Activated CD4-positive, alpha-beta T cell treated with anti-CD3 and anti-CD28 coated beads, Interleukin-2, amount 10 ng/mL, durations not matched to agents 7 days and 5 days (primary cell): ENCODE results near the gene CRB2. TPM values are rescaled to one million over a fixed set of nuclear protein-coding genes. Genes with fewer than 3 reads are reported as not detected.

Source experiments
- CTCF ChIA-PET: fragments of 350-600 bp; sonication (Branson Sonifier 250); formaldehyde crosslinking; loops from one replicate; lab custom pipeline; 2021; ENCODE audit warnings: antibody characterized with exemption; lab: Charles Lee
- POLR2A ChIA-PET: fragments of 350-600 bp; sonication (Branson Sonifier 250); formaldehyde crosslinking; loops from one replicate; lab custom pipeline; 2021; ENCODE audit warnings: antibody characterized with exemption; lab: Charles Lee
- DNase-seq: peaks from one replicate; pipeline ENCODE4 v3.0.0-alpha.2; 2020
- H3K27ac Mint-ChIP-seq: one replicate; pipeline ENCODE4 v1.8.0; 2021; ENCODE audit warnings: mild to moderate bottlenecking, moderate library complexity, mixed read lengths
- H3K27me3 Mint-ChIP-seq: one replicate; pipeline ENCODE4 v1.8.0; 2021; ENCODE audit warnings: mixed read lengths
- H3K36me3 Mint-ChIP-seq: one replicate; pipeline ENCODE4 v1.8.0; 2021; ENCODE audit warnings: low read depth, mixed read lengths
- H3K4me1 Mint-ChIP-seq: one replicate; pipeline ENCODE4 v1.8.0; 2021; ENCODE audit warnings: mixed read lengths
- H3K4me3 Mint-ChIP-seq: one replicate; pipeline ENCODE4 v1.8.0; 2021; ENCODE audit warnings: mild to moderate bottlenecking, moderate library complexity, mixed read lengths
- H3K9me3 Mint-ChIP-seq: one replicate; pipeline ENCODE4 v1.8.0; 2021; ENCODE audit warnings: mixed read lengths
- total RNA-seq, 2 experiments: library from RNA; stranded (reverse); gene quantifications; one replicate each; pipeline ENCODE4 v1.2.3, GENCODE V29; 2021

CRB2 gene
- total RNA-seq, 2 experiments from 2014 or later, result not detected

- H3K36me3 Mint-ChIP-seq, result no peaks in the 10 kb centered on the region
- H3K9me3 Mint-ChIP-seq, result no peaks in the 10 kb centered on the region
- no peak overlapping the region for H3K27ac Mint-ChIP-seq
- no peaks in the 10 kb centered on the region for H3K27me3 Mint-ChIP-seq
- no peaks in the 10 kb centered on the region for H3K4me1 Mint-ChIP-seq
- peak; percentile 14 for DNase-seq
- H3K4me3 Mint-ChIP-seq, result no peak overlapping the region
- POLR2A ChIA-PET, result no interaction called here
- CTCF ChIA-PET, result interaction anchor here (1.4 kb wide), 1 partner anchor 12 kb away, joined by 4 read pairs; no protein-coding TSS in a partner anchor
These were observed 43.9 kb downstream of the CRB2 start for GRCh38 chr9:123399803-123400378.

- no peak for DNase-seq
- Mint-ChIP-seq H3K9me3 (no peaks in the 10 kb centered on the region), H3K4me3 (no peak overlapping the region), H3K27me3 (no peaks in the 10 kb centered on the region), H3K36me3 (no peaks in the 10 kb centered on the region), H3K4me1 (no peaks in the 10 kb centered on the region), H3K27ac (no peak overlapping the region)
- ChIA-PET CTCF (interaction anchor here (0.6 kb wide), 1 partner anchor 62 kb away, joined by 3 read pairs; no protein-coding TSS in a partner anchor), POLR2A (no interaction called here)
These were observed 45.0 kb downstream of the CRB2 start for GRCh38 chr9:123400926-123401503.

DNA sequence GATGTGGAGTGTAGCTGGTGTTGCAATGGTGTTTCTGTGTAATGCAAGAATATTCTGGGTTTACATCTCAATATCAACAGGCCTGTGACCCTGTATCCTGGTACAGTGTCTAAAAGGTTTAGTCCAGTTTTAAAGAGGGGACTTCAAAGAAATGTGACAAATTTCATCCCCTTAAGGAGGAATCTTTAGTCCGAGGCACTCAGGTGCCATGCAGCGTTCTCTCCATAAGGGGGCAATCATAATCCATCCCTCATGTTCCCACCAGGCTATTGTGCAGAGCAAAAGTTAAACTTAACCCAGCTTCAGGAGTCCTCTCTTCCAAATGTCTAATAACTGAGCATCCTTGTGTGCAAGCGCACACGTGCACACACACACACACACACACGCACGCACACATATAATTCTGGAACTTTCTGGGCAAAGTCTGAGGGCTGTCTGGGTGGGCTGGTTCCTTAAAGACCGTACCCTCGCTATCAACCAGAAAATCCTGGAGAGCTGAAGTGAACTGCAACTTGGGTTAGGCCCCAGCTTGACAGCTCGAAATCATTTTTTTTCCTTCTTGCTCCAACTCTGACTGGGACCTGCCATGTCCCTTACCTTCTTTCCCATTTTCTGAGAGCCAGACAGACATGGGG is 46.0 kb downstream of the CRB2 start:
- Mint-ChIP-seq H3K27ac (no peak overlapping the region), H3K4me3 (no peak overlapping the region), H3K9me3 (no peaks in the 10 kb centered on the region), H3K27me3 (no peaks in the 10 kb centered on the region), H3K4me1 (no peaks in the 10 kb centered on the region), H3K36me3 (no peaks in the 10 kb centered on the region)
- ChIA-PET CTCF (interaction anchor here (0.6 kb wide), 1 partner anchor 61 kb away, joined by 3 read pairs; no protein-coding TSS in a partner anchor), POLR2A (no interaction called here)
- DNase-seq, result peak; percentile 13

GRCh38 chr9:123402981-123403509 is 47.0 kb downstream of the CRB2 start:
- ChIA-PET POLR2A (no interaction called here), CTCF (interaction anchor here (0.7 kb wide), 1 partner anchor 18 kb away, joined by 3 read pairs; no protein-coding TSS in a partner anchor)
- no peak overlapping the region for H3K4me3 Mint-ChIP-seq
- no peaks in the 10 kb centered on the region for H3K36me3 Mint-ChIP-seq
- H3K9me3 Mint-ChIP-seq, result no peaks in the 10 kb centered on the region
- no peak for DNase-seq
- H3K4me1 Mint-ChIP-seq, result no peaks in the 10 kb centered on the region
- no peak overlapping the region for H3K27ac Mint-ChIP-seq
- no peaks in the 10 kb centered on the region for H3K27me3 Mint-ChIP-seq

DNA sequence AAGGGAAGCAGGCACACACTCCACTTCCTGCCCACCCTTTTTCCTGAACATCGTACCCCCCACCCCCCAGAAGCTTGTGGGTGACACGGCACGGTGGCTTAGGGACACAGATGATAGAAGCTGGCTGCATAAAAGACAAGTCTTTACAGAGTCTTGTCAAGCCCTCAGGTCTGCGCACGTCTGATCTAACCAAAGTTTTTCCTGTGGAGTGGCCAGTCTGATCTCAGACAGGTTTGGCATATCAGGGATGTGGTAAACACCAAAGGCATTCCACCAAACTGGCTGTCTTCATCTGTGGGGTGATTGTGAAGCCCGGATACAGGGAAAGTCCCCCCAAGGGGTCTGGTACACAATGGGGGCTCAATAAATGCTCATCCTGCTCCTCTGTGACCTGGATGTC is 50.0 kb downstream of the CRB2 start:
- H3K4me1 Mint-ChIP-seq, result no peaks in the 10 kb centered on the region
- H3K4me3 Mint-ChIP-seq, result no peak overlapping the region
- POLR2A ChIA-PET, result no interaction called here
- CTCF ChIA-PET, result interaction anchor here (0.6 kb wide), 1 partner anchor 32 kb away, joined by 3 read pairs; no protein-coding TSS in a partner anchor
- no peak for DNase-seq
- no peaks in the 10 kb centered on the region for H3K36me3 Mint-ChIP-seq
- H3K27ac Mint-ChIP-seq, result no peak overlapping the region
- no peaks in the 10 kb centered on the region for H3K27me3 Mint-ChIP-seq
- no peaks in the 10 kb centered on the region for H3K9me3 Mint-ChIP-seq

DNA sequence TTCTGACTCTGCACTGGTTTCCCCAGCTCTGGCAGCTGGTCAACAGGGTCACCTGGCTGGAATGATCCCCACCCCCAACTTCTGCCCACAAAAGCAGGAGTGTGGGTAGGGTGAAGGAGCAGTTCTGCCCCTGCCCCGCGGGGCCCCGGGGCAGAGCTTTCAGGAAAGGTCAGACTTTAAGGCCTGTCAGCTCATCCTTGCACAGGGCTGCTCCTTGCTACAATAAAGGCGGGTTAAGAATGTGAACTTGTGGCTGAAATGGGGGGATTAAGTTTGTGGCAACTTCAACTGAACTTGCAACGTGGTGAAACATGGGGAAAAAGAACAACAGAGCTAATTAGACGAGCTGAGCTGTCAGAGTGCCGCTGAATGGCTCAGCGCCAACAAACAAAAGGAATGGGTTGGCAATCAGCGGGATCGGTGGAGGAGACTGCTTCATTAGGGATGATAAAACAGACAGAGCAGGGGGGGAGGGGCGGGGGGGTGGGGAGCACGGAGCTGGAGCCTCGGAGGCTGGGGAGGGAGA is 50.8 kb downstream of the CRB2 start:
- Mint-ChIP-seq H3K27ac (peak overlapping the region; percentile 65), H3K4me1 (no peaks in the 10 kb centered on the region), H3K36me3 (no peaks in the 10 kb centered on the region), H3K27me3 (no peaks in the 10 kb centered on the region), H3K9me3 (no peaks in the 10 kb centered on the region), H3K4me3 (no peak overlapping the region)
- DNase-seq, result no peak
- CTCF ChIA-PET, result no interaction called here
- POLR2A ChIA-PET, result no interaction called here

DNA sequence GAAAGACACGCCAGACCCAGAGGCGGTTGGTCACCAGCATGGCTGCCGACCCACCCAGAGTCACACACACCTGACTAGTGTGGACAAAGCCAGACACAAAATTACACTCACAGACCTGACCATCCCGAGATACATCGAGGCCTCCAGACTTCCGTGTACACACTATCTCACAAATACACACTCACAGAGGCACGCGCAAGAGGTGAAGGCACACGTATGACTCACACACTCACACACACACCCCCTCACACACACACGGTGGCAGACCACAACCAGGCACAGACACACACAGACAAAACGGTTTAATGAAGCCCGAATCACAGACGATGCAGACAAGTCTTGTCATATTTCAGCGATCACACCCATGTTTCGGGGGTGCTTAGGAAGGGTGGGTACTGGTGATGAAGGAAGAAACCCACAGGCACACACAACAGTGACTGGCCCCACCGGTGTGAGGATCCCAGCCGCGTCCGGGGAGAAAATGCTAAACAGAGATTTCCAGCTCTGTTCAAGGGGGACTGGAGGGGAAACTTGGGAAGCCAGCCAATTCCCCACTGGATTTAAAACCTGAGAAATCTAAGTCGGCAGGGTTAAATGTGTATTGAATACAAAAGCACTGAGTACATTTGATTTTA is 51.3 kb downstream of the CRB2 start:
- H3K36me3 Mint-ChIP-seq, result no peaks in the 10 kb centered on the region
- ChIA-PET CTCF (interaction anchor here (1.1 kb wide), 1 partner anchor 31 kb away, joined by 3 read pairs; no protein-coding TSS in a partner anchor), POLR2A (no interaction called here)
- H3K27me3 Mint-ChIP-seq, result no peaks in the 10 kb centered on the region
- no peak for DNase-seq
- H3K4me3 Mint-ChIP-seq, result no peak overlapping the region
- H3K27ac Mint-ChIP-seq, result no peak overlapping the region
- no peaks in the 10 kb centered on the region for H3K9me3 Mint-ChIP-seq
- no peaks in the 10 kb centered on the region for H3K4me1 Mint-ChIP-seq

- Mint-ChIP-seq H3K4me1 (no peaks in the 10 kb centered on the region), H3K4me3 (no peak overlapping the region), H3K36me3 (no peaks in the 10 kb centered on the region), H3K9me3 (no peaks in the 10 kb centered on the region), H3K27ac (no peak overlapping the region), H3K27me3 (no peaks in the 10 kb centered on the region)
- POLR2A ChIA-PET, result no interaction called here
- CTCF ChIA-PET, result interaction anchor here (1.1 kb wide), 1 partner anchor 33 kb away, joined by 3 read pairs; no protein-coding TSS in a partner anchor
- no peak for DNase-seq
These were observed 52.6 kb downstream of the CRB2 start for GRCh38 chr9:123408313-123409262.

DNA sequence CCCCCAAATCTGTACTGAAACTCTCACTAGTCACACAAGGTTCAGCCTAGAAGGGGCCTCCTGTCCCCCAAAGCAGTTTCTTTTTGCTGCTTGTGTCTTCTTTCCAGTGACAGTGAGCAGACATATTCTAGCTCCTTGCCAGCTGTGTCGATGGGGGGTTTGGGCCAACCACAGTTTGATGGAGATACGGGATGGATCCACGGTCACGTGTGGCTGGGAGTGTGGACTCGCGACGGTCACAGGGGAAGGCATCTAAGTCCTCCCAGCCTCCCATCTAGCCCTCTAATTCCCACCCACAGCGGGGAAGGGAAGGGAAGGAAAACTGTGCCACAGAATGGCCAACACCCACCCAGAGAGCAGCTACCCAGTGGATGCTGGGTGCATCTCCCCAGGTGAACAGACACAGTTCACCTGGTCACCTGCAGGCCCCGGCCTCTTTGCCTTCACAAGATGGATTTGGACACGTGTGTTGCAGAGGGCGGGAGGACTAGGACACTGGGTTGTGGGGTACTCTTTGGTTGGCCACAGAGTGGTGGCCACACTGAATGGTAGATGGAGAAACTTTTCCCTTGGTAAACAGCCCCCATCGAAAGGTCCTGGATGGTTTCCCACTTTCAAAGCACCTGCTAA is 54.4 kb downstream of the CRB2 start:
- Mint-ChIP-seq H3K4me1 (no peaks in the 10 kb centered on the region), H3K4me3 (no peak overlapping the region), H3K36me3 (no peaks in the 10 kb centered on the region), H3K27me3 (no peaks in the 10 kb centered on the region), H3K27ac (no peak overlapping the region), H3K9me3 (no peaks in the 10 kb centered on the region)
- POLR2A ChIA-PET, result no interaction called here
- CTCF ChIA-PET, result interaction anchor here (1.0 kb wide), 1 partner anchor 22 kb away, joined by 3 read pairs; no protein-coding TSS in a partner anchor
- DNase-seq, result no peak

- H3K9me3 Mint-ChIP-seq, result no peaks in the 10 kb centered on the region
- ChIA-PET CTCF (interaction anchor here (0.6 to 0.9 kb wide), 2 partner anchors 11 to 102 kb away, joined by 3 to 4 read pairs; no protein-coding TSS in a partner anchor), POLR2A (no interaction called here)
- H3K36me3 Mint-ChIP-seq, result no peaks in the 10 kb centered on the region
- H3K4me1 Mint-ChIP-seq, result no peaks in the 10 kb centered on the region
- no peak overlapping the region for H3K27ac Mint-ChIP-seq
- H3K4me3 Mint-ChIP-seq, result no peak overlapping the region
- H3K27me3 Mint-ChIP-seq, result no peaks in the 10 kb centered on the region
- no peak for DNase-seq
These were observed 55.2 kb downstream of the CRB2 start for GRCh38 chr9:123411191-123411590.

GRCh38 chr9:123411636-123412035 is 55.6 kb downstream of the CRB2 start:
- POLR2A ChIA-PET, result no interaction called here
- no peaks in the 10 kb centered on the region for H3K4me1 Mint-ChIP-seq
- no peaks in the 10 kb centered on the region for H3K9me3 Mint-ChIP-seq
- no peak overlapping the region for H3K4me3 Mint-ChIP-seq
- DNase-seq, result no peak
- CTCF ChIA-PET, result interaction anchor here (0.6 to 0.9 kb wide), 2 partner anchors 12 to 101 kb away, joined by 3 to 4 read pairs; no protein-coding TSS in a partner anchor
- no peaks in the 10 kb centered on the region for H3K27me3 Mint-ChIP-seq
- no peaks in the 10 kb centered on the region for H3K36me3 Mint-ChIP-seq
- no peak overlapping the region for H3K27ac Mint-ChIP-seq
